ENCODE results near the gene MAML2. TPM values are rescaled to one million over a fixed set of nuclear protein-coding genes. Genes with fewer than 3 reads are reported as not detected.
A peak's percentile ranks its signal among the peaks of the same experiment; 100 is the strongest.

MAML2 gene
- total RNA-seq, 2 experiments from 2014 or later: 23.4 to 27.2 TPM

DNA sequence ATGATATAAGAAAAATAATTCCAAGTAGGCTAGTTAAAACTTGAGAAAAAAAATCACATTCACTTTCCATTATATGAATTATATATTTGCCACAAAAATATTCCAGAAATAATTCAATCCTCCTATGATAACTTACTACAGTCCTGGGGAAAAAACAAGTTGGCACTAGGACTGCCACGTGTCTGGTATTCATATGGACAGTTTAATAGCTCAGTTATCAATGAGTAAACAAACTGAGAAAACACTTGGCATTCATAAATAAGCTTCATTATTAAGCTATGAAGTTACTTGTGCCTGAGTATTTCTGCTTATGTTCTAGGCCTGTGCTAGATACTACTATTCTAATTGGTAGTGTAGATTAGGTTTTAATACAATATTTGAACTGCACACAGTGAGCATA is 22.5 kb upstream of the MAML2 start:
- H3K27ac Mint-ChIP-seq: no peak overlapping the region
- peaks cover 6% of the 10 kb centered on the region for H3K9me3 Mint-ChIP-seq
- ChIA-PET POLR2A (no interaction called here), CTCF (interaction anchor here (0.6 to 1.1 kb wide), 3 partner anchors 23 to 1243 kb away, joined by 3 read pairs; partner anchors contain the start of gene MAML2)
- no peak overlapping the region for H3K4me3 Mint-ChIP-seq
- no peak for DNase-seq
- H3K36me3 Mint-ChIP-seq (ENCODE audit: low read depth): peaks cover 30% of the 10 kb centered on the region
- H3K4me1 Mint-ChIP-seq: no peaks in the 10 kb centered on the region
- H3K27me3 Mint-ChIP-seq: no peaks in the 10 kb centered on the region

DNA sequence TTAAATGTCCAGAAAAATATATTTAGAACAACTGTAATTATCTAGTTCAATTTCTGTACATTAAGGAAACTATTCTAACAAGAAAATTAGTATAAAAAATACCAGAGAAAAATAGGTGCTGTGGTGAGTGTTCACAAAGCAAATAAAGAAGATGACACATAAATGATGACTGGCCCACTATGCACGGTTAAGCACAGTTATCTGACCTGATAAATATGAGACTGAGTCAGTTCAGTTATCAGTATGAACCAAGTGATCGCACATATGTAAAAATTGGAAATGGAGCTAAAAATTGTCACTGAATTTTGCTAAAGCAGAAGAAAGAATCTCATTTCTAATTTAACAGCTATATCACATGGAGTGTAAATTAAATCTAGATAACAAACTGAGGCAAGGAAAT is 18.8 kb upstream of the MAML2 start:
- H3K36me3 Mint-ChIP-seq (ENCODE audit: low read depth): peaks cover 33% of the 10 kb centered on the region
- no peak overlapping the region for H3K4me3 Mint-ChIP-seq
- no peaks in the 10 kb centered on the region for H3K9me3 Mint-ChIP-seq
- DNase-seq: no peak
- H3K27ac Mint-ChIP-seq: no peak overlapping the region
- H3K27me3 Mint-ChIP-seq: no peaks in the 10 kb centered on the region
- ChIA-PET POLR2A (no interaction called here), CTCF (interaction anchor here (1.1 kb wide), 1 partner anchor 18 kb away, joined by 6 read pairs; no protein-coding TSS in a partner anchor)
- peaks cover 20% of the 10 kb centered on the region for H3K4me1 Mint-ChIP-seq

DNA sequence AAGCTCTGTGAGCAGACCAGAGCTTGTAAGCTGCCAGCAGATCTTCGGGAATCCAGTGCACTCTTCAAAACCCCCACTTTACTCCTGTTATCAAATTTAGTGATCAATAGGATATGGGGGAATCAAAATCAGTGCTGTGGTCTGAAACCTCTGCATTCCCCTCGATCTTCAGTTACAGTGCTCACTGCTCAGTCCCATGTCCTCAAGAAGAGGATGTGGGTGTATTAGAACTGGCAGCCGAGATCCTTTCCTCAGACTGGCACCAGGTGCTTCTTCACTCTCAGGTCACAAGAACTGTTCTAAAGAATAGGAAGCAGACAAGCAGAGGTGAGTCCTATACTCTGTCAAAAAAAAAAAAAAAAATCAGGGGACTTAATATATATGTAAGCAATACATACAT is 15.3 kb upstream of the MAML2 start:
- H3K36me3 Mint-ChIP-seq (ENCODE audit: low read depth): peaks cover 55% of the 10 kb centered on the region
- no peak for DNase-seq
- no peaks in the 10 kb centered on the region for H3K27me3 Mint-ChIP-seq
- CTCF ChIA-PET: interaction anchor here (1.8 kb wide), 1 partner anchor 15 kb away, joined by 15 read pairs; the partner anchor contains the start of gene MAML2
- H3K27ac Mint-ChIP-seq: peak overlapping the region; percentile 50
- no peak overlapping the region for H3K4me3 Mint-ChIP-seq
- peaks cover 20% of the 10 kb centered on the region for H3K4me1 Mint-ChIP-seq
- no peaks in the 10 kb centered on the region for H3K9me3 Mint-ChIP-seq
- POLR2A ChIA-PET: no interaction called here

DNA sequence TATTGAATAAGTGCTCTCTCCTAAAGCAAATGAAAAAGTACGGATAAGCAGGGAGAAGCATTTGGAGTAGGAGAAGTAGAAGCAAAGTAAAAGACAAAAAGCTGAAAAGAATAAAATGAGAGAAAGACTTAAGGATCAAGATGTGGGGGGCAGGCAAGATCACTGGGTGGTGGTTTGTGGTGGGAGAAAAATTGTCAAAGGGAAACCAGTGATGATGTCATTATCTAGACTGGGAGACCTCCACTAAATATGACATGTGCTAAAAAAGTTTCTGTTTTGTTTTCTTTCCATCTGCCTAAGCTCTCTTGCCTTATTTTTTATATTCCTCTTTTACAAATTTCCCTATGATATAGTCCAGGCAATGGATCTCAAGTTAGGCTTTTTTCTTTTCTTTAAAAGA is 14.8 kb upstream of the MAML2 start:
- H3K4me3 Mint-ChIP-seq: no peak overlapping the region
- no peak for DNase-seq
- H3K27ac Mint-ChIP-seq: peak overlapping the region; percentile 32

DNA sequence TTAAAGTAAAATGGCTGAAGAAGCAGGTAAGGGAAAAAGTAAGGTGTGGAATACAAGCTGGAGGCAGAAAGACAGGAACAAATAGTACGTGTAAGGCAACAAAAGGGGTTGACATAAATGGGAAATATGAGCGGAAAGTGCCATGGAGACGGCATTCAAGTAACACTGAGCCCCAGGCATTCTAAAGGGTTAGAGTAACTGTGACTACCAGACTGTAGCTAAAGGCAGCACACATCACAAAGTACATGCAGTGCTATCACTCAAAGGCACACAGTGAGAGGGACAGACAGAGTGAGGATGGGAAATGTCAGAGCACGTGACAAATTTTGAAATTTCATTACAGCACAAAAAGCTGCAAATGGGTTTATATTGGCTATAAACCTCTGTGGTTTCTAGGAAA is 13.9 kb upstream of the MAML2 start:
- Mint-ChIP-seq H3K4me3 (no peak overlapping the region), H3K27me3 (no peaks in the 10 kb centered on the region), H3K4me1 (peaks cover 20% of the 10 kb centered on the region), H3K9me3 (no peaks in the 10 kb centered on the region), H3K27ac (no peak overlapping the region), H3K36me3 (ENCODE audit: low read depth) (peaks cover 51% of the 10 kb centered on the region)
- ChIA-PET CTCF (interaction anchor here (0.9 to 1.8 kb wide), 3 partner anchors 12 to 25 kb away, joined by 3 to 15 read pairs (median 3); partner anchors contain the start of gene MAML2), POLR2A (no interaction called here)
- DNase-seq: no peak

More for the DNA sequence above, 14.8 kb upstream of the MAML2 start:
- CTCF ChIA-PET: interaction anchor here (0.6 to 1.8 kb wide), 2 partner anchors 15 to 534 kb away, joined by 4 to 15 read pairs; partner anchors contain the start of gene MAML2
- Mint-ChIP-seq H3K27me3 (no peaks in the 10 kb centered on the region), H3K9me3 (no peaks in the 10 kb centered on the region), H3K4me1 (peaks cover 20% of the 10 kb centered on the region), H3K36me3 (ENCODE audit: low read depth) (peaks cover 54% of the 10 kb centered on the region)
- POLR2A ChIA-PET: no interaction called here

DNA sequence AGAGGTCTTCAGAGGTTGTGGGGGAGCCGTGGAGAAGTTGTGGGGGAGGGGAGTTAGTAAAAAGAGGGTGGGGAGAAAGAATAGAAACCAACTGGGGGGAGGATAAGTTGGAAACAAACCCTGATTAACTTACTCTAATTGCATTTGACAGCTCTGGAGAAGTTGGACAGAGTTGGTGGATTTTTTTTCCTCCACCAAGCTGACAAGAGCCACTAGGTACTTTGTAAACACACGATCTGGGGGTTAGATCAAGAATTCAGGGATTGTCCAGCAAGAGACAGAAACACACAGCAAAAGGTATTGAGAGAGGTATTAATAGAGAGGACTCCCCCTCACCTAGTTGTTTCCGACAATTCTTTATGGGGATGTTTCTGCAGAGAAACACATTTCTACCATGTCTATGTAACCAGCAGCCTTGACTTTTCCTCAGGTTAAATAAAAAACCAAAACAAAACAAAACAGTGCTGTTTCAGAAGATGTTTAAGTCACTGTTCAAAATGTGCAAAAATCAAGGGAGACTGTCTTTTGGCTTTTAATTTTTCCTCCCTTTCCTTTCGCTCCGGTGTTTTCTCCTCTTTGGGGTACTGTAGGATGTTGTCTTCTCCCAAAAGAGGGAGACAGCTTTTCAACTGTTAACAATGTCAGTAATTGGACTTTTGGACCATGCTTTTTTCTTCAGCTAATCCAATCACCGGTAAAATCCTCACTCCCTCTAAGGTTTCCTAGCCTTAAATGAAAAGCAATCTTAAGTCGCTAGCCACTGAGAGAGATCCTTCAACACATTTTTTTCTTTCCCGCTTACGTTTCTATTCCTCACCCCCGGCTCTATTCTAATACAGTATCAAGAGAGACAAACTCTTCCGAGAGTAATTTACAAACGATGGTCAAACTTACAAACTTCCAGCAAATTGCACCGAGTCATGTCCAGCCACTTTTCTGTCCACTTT is 708 bp downstream of the MAML2 start:
- Mint-ChIP-seq H3K4me1 (peaks cover 34% of the 10 kb centered on the region), H3K36me3 (ENCODE audit: low read depth) (peaks cover 30% of the 10 kb centered on the region), H3K27ac (peak overlapping the region; percentile 88), H3K9me3 (peaks cover 4% of the 10 kb centered on the region), H3K27me3 (no peaks in the 10 kb centered on the region), H3K4me3 (peak overlapping the region; percentile 96)
- ChIA-PET POLR2A (interaction anchor here (0.8 to 1.5 kb wide), 4 partner anchors 47 to 100 kb away, joined by 3 to 8 read pairs (median 4); partner anchors contain the start of genes CCDC82 and JRKL), CTCF (interaction anchor here (0.6 to 3.9 kb wide), 97 partner anchors 8 to 1253 kb away, joined by 3 to 20 read pairs (median 4); partner anchors contain the start of genes CCDC82, ENDOD1, FAM76B and JRKL)
- no peak for DNase-seq

DNA sequence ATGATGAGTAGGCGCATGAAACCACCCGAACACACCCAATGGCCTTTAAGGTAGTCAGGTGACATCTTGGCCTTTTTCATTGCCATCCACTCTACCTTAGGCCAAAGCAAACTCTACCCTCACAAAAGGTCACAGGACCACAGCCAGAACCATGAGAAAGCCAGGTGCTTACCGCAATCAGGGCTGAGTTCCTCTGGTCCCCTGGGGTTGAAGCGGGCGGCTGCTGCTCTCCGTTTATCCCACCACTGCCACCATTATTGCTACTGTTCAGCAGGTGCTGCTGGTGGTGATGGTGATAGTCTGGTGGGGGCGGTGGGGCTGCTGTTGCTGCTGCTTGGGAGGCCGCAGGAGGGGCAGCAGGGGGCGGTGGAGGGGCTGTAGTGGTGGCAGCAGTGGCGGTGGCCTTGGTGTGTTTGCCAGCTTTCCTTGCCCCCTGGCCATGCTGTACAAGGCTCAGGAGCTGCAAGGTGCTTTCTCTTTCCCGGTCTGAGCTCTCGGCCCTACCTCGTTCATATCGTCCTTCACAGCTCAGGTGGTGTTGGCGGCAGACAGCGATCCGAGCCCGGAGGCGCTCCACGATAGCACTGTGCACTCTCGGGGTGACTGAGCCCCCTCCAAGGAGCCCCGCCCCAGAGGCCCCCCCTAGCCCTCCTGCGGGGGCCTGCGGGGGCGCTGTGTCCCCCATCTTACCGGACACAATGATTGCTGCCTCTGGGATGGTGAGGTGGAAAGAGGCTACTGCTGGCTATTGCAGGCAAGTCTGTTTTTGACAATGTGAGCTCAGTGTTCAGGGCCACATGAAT is 1.6 kb downstream of the MAML2 start:
- Mint-ChIP-seq H3K9me3 (peaks cover 4% of the 10 kb centered on the region), H3K27me3 (no peaks in the 10 kb centered on the region), H3K4me3 (peak overlapping the region; percentile 96), H3K4me1 (peaks cover 42% of the 10 kb centered on the region), H3K36me3 (ENCODE audit: low read depth) (peaks cover 32% of the 10 kb centered on the region), H3K27ac (peak overlapping the region; percentile 88)
- ChIA-PET CTCF (interaction anchor here (0.6 to 3.9 kb wide), 32 partner anchors 9 to 552 kb away, joined by 3 to 20 read pairs (median 4); partner anchors contain the start of genes CCDC82, FAM76B and JRKL), POLR2A (interaction anchor here (0.6 kb wide), 1 partner anchor 172 kb away, joined by 4 read pairs; no protein-coding TSS in a partner anchor)
- DNase-seq: peak; percentile 70

DNA sequence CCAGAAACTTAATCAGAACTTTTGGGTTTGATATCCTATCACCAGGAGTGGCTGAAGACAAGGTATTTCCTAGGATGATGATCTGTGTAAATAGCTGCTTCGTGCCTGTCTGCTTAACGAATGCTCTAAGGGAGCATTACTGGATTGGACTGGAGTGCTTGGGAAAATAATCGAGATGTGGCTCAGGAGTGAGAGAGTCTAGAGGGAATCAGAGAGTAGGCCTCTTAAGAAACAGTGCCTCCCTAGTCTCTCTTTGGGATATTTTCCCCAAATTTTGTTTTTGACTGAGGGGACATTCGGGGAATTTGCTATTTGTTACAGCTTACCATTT is 2.5 kb downstream of the MAML2 start:
- Mint-ChIP-seq H3K4me3 (peak overlapping the region; percentile 96), H3K4me1 (peaks cover 50% of the 10 kb centered on the region)
- POLR2A ChIA-PET: interaction anchor here (0.9 kb wide), 1 partner anchor 102 kb away, joined by 6 read pairs; no protein-coding TSS in a partner anchor

DNA sequence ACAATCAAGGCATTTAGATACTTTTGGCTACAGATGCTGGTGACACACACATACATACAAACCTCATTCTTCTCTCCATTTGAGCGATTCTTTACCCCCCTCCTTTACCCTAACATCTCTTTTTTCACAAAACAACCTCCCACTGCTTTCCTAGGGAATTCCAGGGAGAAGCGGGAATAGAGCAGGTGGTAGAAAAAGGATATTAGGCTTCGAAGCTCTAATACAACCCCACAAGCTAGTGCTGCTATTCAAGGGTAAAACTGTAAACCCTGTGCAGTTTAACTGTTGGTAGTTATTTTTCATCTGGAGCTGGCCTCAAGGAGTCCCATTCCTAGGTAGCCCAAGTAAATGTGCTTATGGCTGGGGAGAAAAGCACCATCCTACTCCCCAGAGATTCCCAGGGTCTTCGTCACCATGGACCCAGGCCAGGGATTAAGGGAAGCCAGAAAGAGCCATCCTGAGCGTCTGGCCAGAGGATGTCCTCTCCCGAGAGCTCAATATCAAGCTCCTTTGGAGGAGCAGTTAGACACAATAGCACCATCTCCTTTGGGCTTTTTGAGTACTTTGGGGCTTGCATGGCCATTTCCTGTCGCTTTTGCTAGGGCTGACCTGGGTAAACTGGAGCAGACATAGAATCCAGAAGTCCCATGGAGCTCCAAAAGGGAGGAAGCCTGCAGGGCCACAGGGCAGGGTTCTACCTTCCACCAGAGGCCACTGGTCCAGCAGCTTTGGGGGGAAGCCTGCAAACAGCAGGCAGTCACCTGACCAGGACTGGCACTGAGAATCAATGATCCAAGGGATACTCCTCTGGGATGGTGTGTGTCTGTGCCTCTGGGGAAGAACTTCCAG is 3.1 kb downstream of the MAML2 start:
- peaks cover 53% of the 10 kb centered on the region for H3K4me1 Mint-ChIP-seq
- peaks cover 2% of the 10 kb centered on the region for H3K9me3 Mint-ChIP-seq
- peaks cover 42% of the 10 kb centered on the region for H3K36me3 Mint-ChIP-seq (ENCODE audit: low read depth)
- H3K4me3 Mint-ChIP-seq: peak overlapping the region; percentile 96
- POLR2A ChIA-PET: interaction anchor here (0.9 to 1.5 kb wide), 2 partner anchors 97 to 101 kb away, joined by 6 read pairs; no protein-coding TSS in a partner anchor
- peak overlapping the region; percentile 88 for H3K27ac Mint-ChIP-seq
- CTCF ChIA-PET: interaction anchor here (0.6 to 3.9 kb wide), 20 partner anchors 10 to 504 kb away, joined by 3 to 10 read pairs (median 4); partner anchors contain the start of genes CCDC82 and JRKL
- peak; percentile 8 for DNase-seq
- no peaks in the 10 kb centered on the region for H3K27me3 Mint-ChIP-seq

More for the DNA sequence above, 2.5 kb downstream of the MAML2 start:
- peak overlapping the region; percentile 88 for H3K27ac Mint-ChIP-seq
- peaks cover 4% of the 10 kb centered on the region for H3K9me3 Mint-ChIP-seq
- no peak for DNase-seq
- peaks cover 39% of the 10 kb centered on the region for H3K36me3 Mint-ChIP-seq (ENCODE audit: low read depth)
- CTCF ChIA-PET: interaction anchor here (0.7 to 3.9 kb wide), 20 partner anchors 10 to 505 kb away, joined by 3 to 10 read pairs (median 4); no protein-coding TSS in a partner anchor
- no peaks in the 10 kb centered on the region for H3K27me3 Mint-ChIP-seq

DNA sequence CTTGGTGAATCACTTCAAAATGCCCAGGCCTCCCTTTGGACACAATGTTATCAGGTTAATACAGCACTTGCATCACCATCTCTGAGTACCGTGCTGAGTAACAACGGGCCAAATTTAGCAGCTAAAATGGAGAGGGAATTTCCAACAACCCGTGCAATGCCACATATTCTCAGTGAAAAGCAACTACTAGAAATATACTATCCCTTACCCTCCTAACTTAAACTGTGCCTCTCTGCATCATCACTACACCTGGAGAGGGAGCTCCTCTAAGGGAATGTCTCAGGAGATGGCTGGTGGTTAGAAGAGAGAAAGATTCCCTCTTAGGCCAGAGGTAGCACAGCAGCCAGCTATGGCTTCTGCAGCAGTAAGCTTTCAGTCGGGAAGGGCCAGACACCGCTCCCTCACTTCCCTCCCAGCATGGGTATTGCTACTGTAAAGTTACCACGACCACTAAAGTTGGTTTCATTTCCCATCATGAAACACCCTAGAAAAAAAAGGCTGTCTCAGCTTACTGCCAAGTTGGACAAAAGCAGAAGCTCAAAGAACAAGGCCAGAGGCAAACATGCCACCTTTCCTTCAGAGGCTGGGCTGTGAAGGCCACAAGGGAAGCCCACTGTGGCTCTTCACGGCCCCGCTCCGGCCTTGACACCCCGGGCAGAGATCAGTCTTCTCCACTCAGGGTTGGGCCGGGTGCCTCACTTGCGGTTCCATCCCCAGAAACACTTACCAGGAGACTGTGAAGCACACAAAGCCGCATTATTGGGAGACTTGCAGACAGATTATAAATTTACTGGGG is 3.9 kb downstream of the MAML2 start:
- POLR2A ChIA-PET: interaction anchor here (1.5 kb wide), 1 partner anchor 96 kb away, joined by 6 read pairs; no protein-coding TSS in a partner anchor
- peak overlapping the region; percentile 88 for H3K27ac Mint-ChIP-seq

More for the DNA sequence above, 3.9 kb downstream of the MAML2 start:
- Mint-ChIP-seq H3K9me3 (no peaks in the 10 kb centered on the region), H3K36me3 (ENCODE audit: low read depth) (peaks cover 49% of the 10 kb centered on the region), H3K4me1 (peaks cover 60% of the 10 kb centered on the region), H3K4me3 (peak overlapping the region; percentile 96), H3K27me3 (no peaks in the 10 kb centered on the region)
- DNase-seq: peak; percentile 64
- CTCF ChIA-PET: interaction anchor here (0.6 to 3.9 kb wide), 12 partner anchors 9 to 490 kb away, joined by 3 to 10 read pairs (median 4); partner anchors contain the start of genes CCDC82 and JRKL

Data from activated CD4-positive, alpha-beta T cell treated with anti-CD3 and anti-CD28 coated beads, Interleukin-2, amount 10 ng/mL, durations not matched to agents 7 days and 5 days (primary cell).